Pancreas (tissue), 10 donors: ENCODE measurements around the gene ARHGAP26. TPM values are rescaled to one million over a fixed set of nuclear protein-coding genes. Genes with fewer than 3 reads are reported as not detected.

Experiments
- ATAC-seq, 4 donors: fragments of 200-7000 bp; cut with Tn5 transposase; one replicate each; pipeline versions ENCODE4 v1.8.0 to v1.9.1; 2020; ENCODE audit warnings: mild to moderate bottlenecking in 4 of 4, moderate library complexity in 4 of 4
- DNase-seq, 6 donors: peaks; one replicate each; pipeline ENCODE4 v3.0.0-alpha.2; 2020
- FAIRE-seq: peaks from 2 replicates; lab custom pipeline; 2012; peaks lifted over from hg19 to GRCh38; lab: Jason Lieb, UNC
- H3K27ac ChIP-seq, 4 donors: fragments of 200-600 bp; sonication (generic); 1 replicate in 3 of 4; 2 replicates in 1 of 4; pipeline versions ENCODE4 v1.5.0 to v1.8.0; 2020
- H3K27me3 ChIP-seq, 4 donors: fragments of 200-600 bp; one replicate each; pipeline ENCODE4 v1.8.0; 2021
- H3K36me3 ChIP-seq, 3 donors: fragments of 200-600 bp; sonication (generic) in 1 of 3; one replicate each; pipeline versions ENCODE4 v1.5.0 to v1.8.0; 2020 to 2021
- H3K4me1 ChIP-seq, 3 donors: fragments of 200-600 bp; one replicate each; pipeline ENCODE4 v1.8.0; 2021
- H3K4me3 ChIP-seq, 4 donors: fragments of 200-600 bp; sonication (generic) in 2 of 4; one replicate each; pipeline versions ENCODE4 v1.5.0 to v1.8.0; 2020 to 2021
- H3K9me3 ChIP-seq, 4 donors: fragments of 200-600 bp; one replicate each; pipeline ENCODE4 v1.8.0; 2021
- CTCF ChIP-seq, 4 donors: fragments of 200-600 bp; sonication (generic) in 3 of 4; IDR thresholded peaks; one replicate each; pipeline versions ENCODE4 v1.5.0 to v1.8.0; 2021; ENCODE audit warnings: antibody characterized with exemption in 4 of 4
- WGBS, 2 donors: extraction: QIAGEN DNeasy Blood & Tissue Kit; methylation state at CpG; one replicate each; pipeline ENCODE4 v1.1.7; 2013; 5-methylcytosine and 5-hydroxymethylcytosine counted together
- intact Hi-C, 3 donors: fragments of 100-400 bp; cut with DNase I; formaldehyde crosslinking; loops; one replicate each; pipeline versions ENCODE4 v1.11.1 to v1.14.2; 2022
- polyA plus RNA-seq, 2 donors: library from polyadenylated mRNA; stranded (reverse); fragments of 200-250 nt; gene quantifications; one replicate each; pipeline ENCODE4 v1.2.3, GENCODE V29; 2013
- total RNA-seq, 6 donors: library from RNA; stranded (reverse); fragmentation: NEBNext Ultra II Directional in 4 of 6; extraction: Animal tissue kit (Norgen Biotek cat#: 25700) in 4 of 6; gene quantifications; one replicate each; pipeline versions ENCODE4 v1.2.1 to v1.2.4, GENCODE V29; 2021 to 2023
- donor health status: healthy with polysubstance abuse.
- donor health status: DM: no; HTN: no; CAD: no; lungs with moderate emphysema.
- donor health status: DM: no; HTN: no; CAD: no.
- donor health status: control.
- donor health status: control.
- donor health status: Bipolar disorder and iron deficiency.
- donor health status: DM: yes; HTN: yes; CAD: no.
- donor health status: DM: no; HTN: no; CAD: no.
- donor health status: DM: no; HTN: no; CAD: no.
- donor health status: DM: yes; HTN: yes; CAD: no.

Gene ARHGAP26
- total and polyA plus RNA-seq, 8 donors: 3.0 to 28.1 (median 10.3) TPM

- H3K4me3 ChIP-seq: no peak overlapping the region
- 64 to 71% methylated on average over 2 of the region's 2 CpGs for WGBS, 2 donors
- no peak for TF ChIP-seq CTCF (IDR thresholded peaks at IDR 0.05)
- H3K27ac ChIP-seq: no peak overlapping the region
- no peaks in the 10 kb centered on the region for H3K27me3 ChIP-seq
- intact Hi-C loops: no loop called here
- ATAC-seq (peak in 1 of 4 donors; percentile 40), DNase-seq (no peak), FAIRE-seq (no peak)
- peaks cover 6 to 22% (median 9%) of the 10 kb centered on the region in 3 donors for H3K4me1 ChIP-seq
- no peaks in the 10 kb centered on the region for H3K36me3 ChIP-seq
- no peaks in the 10 kb centered on the region for H3K9me3 ChIP-seq
Observed at GRCh38 chr5:142794537-142794936, 24.4 kb downstream of the ARHGAP26 start.

- ATAC-seq: peak in 3 of 4 donors; percentile 12 to 36 (median 35)
- no peak for FAIRE-seq
Observed at GRCh38 chr5:142795251-142795650, 25.1 kb downstream of the ARHGAP26 start.

DNA sequence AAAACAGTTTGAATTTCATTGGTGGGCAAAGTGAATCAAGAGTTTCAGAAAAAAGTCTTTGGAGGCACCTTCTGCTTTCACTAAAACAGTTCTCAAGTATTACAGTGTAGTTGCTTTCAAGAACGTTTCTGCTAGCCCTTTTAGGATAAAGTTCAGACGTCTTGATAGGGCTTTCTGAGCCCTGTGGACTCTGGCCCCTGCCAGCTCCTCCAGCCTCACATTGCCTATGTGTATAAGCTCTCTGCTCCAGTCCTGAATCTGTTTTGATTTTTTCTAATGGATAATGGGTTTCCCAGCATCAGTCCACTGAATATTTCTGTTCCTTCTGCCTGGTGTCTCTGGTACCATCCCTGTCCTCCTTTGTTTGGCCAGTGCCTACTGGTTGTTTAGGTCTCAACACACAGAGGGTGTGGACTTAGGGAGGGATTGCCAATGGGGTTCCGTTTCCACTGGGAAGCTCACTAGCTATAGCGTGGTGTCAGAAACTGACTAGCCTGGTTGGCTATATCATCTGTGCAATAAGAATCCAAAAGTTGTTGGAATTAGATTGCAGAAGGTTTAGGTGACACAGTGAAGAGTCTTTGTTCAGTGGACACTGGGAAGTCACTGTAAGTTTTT, 26.4 kb downstream of the ARHGAP26 start:
- peak in 2 of 4 donors; percentile 28 to 59 for ATAC-seq
- no peak for TF ChIP-seq CTCF (IDR thresholded peaks at IDR 0.05)
- intact Hi-C loops: no loop called here
- Histone ChIP-seq H3K4me3 (no peak overlapping the region), H3K36me3 (no peaks in the 10 kb centered on the region), H3K4me1 (peaks cover 6 to 23% (median 9%) of the 10 kb centered on the region in 3 donors), H3K9me3 (no peaks in the 10 kb centered on the region), H3K27ac (no peak overlapping the region), H3K27me3 (no peaks in the 10 kb centered on the region)
- 42% methylated on average over 4 of the region's 4 CpGs for WGBS, 2 donors
- no peak for FAIRE-seq
- DNase-seq: no peak

More at GRCh38 chr5:142795251-142795650, 25.1 kb downstream of the ARHGAP26 start:
- no peak for DNase-seq
- no peaks in the 10 kb centered on the region for H3K27me3 ChIP-seq
- no peak overlapping the region for H3K27ac ChIP-seq
- intact Hi-C loops: no loop called here
- H3K36me3 ChIP-seq: no peaks in the 10 kb centered on the region
- H3K9me3 ChIP-seq: no peaks in the 10 kb centered on the region
- no peak for TF ChIP-seq CTCF (IDR thresholded peaks at IDR 0.05)
- H3K4me1 ChIP-seq: peaks cover 6 to 23% (median 9%) of the 10 kb centered on the region in 3 donors
- H3K4me3 ChIP-seq: no peak overlapping the region
- 80 to 85% methylated on average over 3 of the region's 3 CpGs for WGBS, 2 donors

DNA sequence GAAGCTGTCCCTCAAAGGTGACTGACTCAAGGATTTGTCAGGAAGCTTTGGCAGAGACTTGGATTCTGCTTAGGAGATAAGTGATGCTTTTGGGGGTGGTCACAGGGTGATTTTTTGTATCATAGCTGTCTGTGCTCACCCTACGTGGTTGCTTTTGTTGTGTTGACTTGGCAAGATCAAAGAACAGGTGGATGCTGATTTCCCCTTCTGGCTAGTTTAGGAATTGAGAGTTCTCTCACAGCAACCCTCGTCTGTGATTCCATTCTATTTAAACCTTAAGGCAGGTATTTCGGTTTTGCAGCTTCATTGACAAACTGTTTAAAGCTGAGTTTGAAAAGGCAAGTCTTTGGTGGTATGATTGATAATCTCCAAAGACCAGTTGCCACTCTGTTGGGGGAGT, 27.2 kb downstream of the ARHGAP26 start:
- H3K27ac ChIP-seq: no peak overlapping the region

More for the DNA sequence above, 27.2 kb downstream of the ARHGAP26 start:
- Histone ChIP-seq H3K4me1 (peaks cover 6 to 23% (median 9%) of the 10 kb centered on the region in 3 donors), H3K27me3 (no peaks in the 10 kb centered on the region), H3K36me3 (no peaks in the 10 kb centered on the region), H3K9me3 (no peaks in the 10 kb centered on the region), H3K4me3 (no peak overlapping the region)
- intact Hi-C loops: no loop called here
- WGBS, 2 donors: 77 to 89% methylated on average over 3 of the region's 3 CpGs
- DNase-seq (no peak), FAIRE-seq (no peak), ATAC-seq (no peak)
- TF ChIP-seq CTCF (IDR thresholded peaks at IDR 0.05): no peak
